Measurements from ENCODE around the gene TMEM242. TPM values are rescaled to one million over a fixed set of nuclear protein-coding genes. Genes with fewer than 3 reads are reported as not detected.

The TMEM242 gene
- total and polyA plus RNA-seq, 2 of the 8 experiments (the other 6 are each of a cell fraction or from before 2014, with no cell fraction given), result 2.4 to 9.0 TPM

DNA sequence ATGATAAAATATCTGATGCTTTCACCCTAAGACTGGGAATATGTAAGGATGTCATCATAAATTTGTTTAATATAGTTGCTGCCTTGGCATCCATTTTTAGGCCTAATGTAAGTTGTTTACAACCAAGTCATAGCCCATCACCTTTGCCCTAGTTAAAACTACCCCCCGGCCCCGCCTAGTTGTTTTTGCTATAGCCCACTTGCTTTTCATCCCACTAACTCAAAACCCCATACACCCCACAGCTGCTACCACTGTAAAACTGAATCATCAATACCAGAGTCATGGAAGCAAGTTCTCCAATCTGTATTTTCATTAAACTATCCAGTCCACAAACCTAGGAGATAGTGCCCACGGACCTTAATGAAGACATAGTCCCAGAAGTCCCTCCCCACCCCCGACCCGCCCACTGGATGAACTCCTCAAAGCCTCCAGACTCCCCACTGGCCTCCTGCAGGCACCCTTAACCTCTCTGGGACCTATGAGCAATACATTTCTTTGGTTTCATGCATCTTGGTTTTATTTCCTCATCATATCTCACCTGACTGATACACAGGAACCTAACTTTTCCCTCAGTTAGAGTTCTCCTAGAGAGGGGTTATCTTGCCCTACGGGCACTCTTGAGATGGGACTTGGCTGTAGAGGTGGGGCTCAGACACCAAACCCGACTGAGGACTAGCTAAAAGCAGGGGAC is 45.2 kb upstream of the TMEM242 start:
- Histone ChIP-seq H3K4me1 (replicated peaks in 1 of 4; ENCODE audit: control insufficient read depth in 3 of 4, insufficient read depth in 4 of 4, low read length in 3 of 4) (no peaks in the 10 kb centered on the region), H2AK5ac (ENCODE audit: low read depth, low read length) (no peak overlapping the region), H3K14ac (ENCODE audit: insufficient read length) (no peak overlapping the region), H4K8ac (ENCODE audit: extremely low read depth, insufficient read depth, low read length) (no peak overlapping the region), H3K56ac (replicated peaks; ENCODE audit: insufficient read length, low read depth, low read length) (no peak overlapping the region), H3K9ac (replicated peaks in 1 of 4; ENCODE audit: extremely low read depth in 1 of 4, low read depth in 3 of 4, low read length in 3 of 4) (no peak overlapping the region), H3K79me1 (ENCODE audit: low read depth, low read length) (no peaks in the 10 kb centered on the region), H3K79me2 (ENCODE audit: control insufficient read depth in 1 of 2, insufficient read depth in 2 of 2, low read length in 2 of 2) (no peaks in the 10 kb centered on the region), H2BK15ac (ENCODE audit: low read length) (no peak overlapping the region), H2BK20ac (ENCODE audit: low read length) (no peak overlapping the region), H3K4me2 (ENCODE audit: insufficient read depth in 1 of 2, low read depth in 2 of 2, low read length in 2 of 2) (no peak overlapping the region), H4K20me1 (replicated peaks in 1 of 2; ENCODE audit: control insufficient read depth in 1 of 2, insufficient read depth in 2 of 2, low read length in 2 of 2) (no peaks in the 10 kb centered on the region), H2BK5ac (ENCODE audit: low read depth, low read length) (no peak overlapping the region), H3K27me3 (replicated peaks in 1 of 4; ENCODE audit: control insufficient read depth in 3 of 4, extremely low read depth in 1 of 4, insufficient read depth in 3 of 4, low read length in 3 of 4) (no peaks in the 10 kb centered on the region), H3K27ac (ENCODE audit: low read depth, low read length) (no peak overlapping the region), H4K91ac (replicated peaks; ENCODE audit: insufficient read length, low read length) (no peak overlapping the region), H3K9me3 (ENCODE audit: insufficient read depth in 2 of 2, low read depth in 1 of 2, low read length in 1 of 2) (no peaks in the 10 kb centered on the region), H3K18ac (ENCODE audit: extremely low read depth, low read length) (no peak overlapping the region), H2BK12ac (ENCODE audit: low read depth, low read length) (no peak overlapping the region), H4K5ac (ENCODE audit: insufficient read length, low read depth, low read length) (no peak overlapping the region), H3K36me3 (ENCODE audit: control insufficient read depth in 2 of 4, insufficient read depth in 4 of 4, low read length in 3 of 4) (no peaks in the 10 kb centered on the region), H3K23me2 (ENCODE audit: low read depth, low read length) (no peaks in the 10 kb centered on the region), H3K4me3 (ENCODE audit: extremely low read depth in 1 of 4, insufficient read depth in 2 of 4, low read depth in 3 of 4, low read length in 4 of 4) (no peak overlapping the region), H2BK120ac (replicated peaks; ENCODE audit: low read depth, low read length) (no peak overlapping the region), H3K23ac (ENCODE audit: insufficient read length) (no peak overlapping the region), H3K4ac (replicated peaks; ENCODE audit: insufficient read length, low read depth, low read length) (no peak overlapping the region), H2AFZ (ENCODE audit: low read length) (no peak overlapping the region)
- FAIRE-seq (no peak), DNase-seq (ENCODE audit: low read depth in 1 of 2, low spot score in 2 of 2) (no peak)
- 91% methylated on average over 7 of the region's 7 CpGs; no CpG with 5 or more reads in 1 of the 2 experiments for WGBS, 2 experiments (ENCODE audit: extremely low coverage in 1 of 2, insufficient coverage in 1 of 2, insufficient read length in 1 of 2, insufficient replicate concordance in 2 of 2, low coverage in 1 of 2, low lambda C conversion rate in 2 of 2, missing lambda C conversion rate in 1 of 2)
- ChIA-PET POLR2A (ENCODE audit: partially characterized antibody) (interaction anchor here (1.1 to 1.5 kb wide), 2 partner anchors 44 to 61 kb away, joined by 3 to 4 read pairs; no protein-coding TSS in a partner anchor), CTCF (ENCODE audit: partially characterized antibody) (interaction anchor here (0.6 to 1.8 kb wide), 6 partner anchors 16 to 1238 kb away, joined by 3 to 6 read pairs (median 3); partner anchors contain the start of gene TMEM242)
- TF ChIP-seq HDAC6 (IDR thresholded peaks at IDR 0.05; ENCODE audit: low read depth, low read length), result no peak
- TF ChIP-seq JUN (IDR thresholded peaks at IDR 0.05; ENCODE audit: low read depth, low read length), result no peak
- TF ChIP-seq NANOG (IDR thresholded peaks at IDR 0.05; ENCODE audit: insufficient read depth, low read depth, low read length, poor library complexity, severe bottlenecking), result no peak
- TF ChIP-seq RBBP5 (IDR thresholded peaks at IDR 0.05; ENCODE audit: borderline replicate concordance, low read depth, low read length), result no peak
- TF ChIP-seq TAF1 (IDR thresholded peaks at IDR 0.05; ENCODE audit: low read depth, low read length), result no peak
- no peak for TF ChIP-seq RFX5 (IDR thresholded peaks at IDR 0.05; ENCODE audit: borderline replicate concordance, low read depth, low read length)
- no peak for TF ChIP-seq GTF2F1 (IDR thresholded peaks at IDR 0.05; ENCODE audit: borderline replicate concordance, low read depth, low read length)
- TF ChIP-seq, protein P1, sequence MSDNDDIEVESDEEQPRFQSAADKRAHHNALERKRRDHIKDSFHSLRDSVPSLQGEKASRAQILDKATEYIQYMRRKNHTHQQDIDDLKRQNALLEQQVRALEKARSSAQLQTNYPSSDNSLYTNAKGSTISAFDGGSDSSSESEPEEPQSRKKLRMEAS (IDR thresholded peaks at IDR 0.05), result no peak
- TF ChIP-seq TEAD4 (IDR thresholded peaks at IDR 0.05; ENCODE audit: low read depth, low read length), result no peak
- TF ChIP-seq CHD2 (IDR thresholded peaks at IDR 0.05; ENCODE audit: low read length), result no peak
- no peak for TF ChIP-seq SP4 (IDR thresholded peaks at IDR 0.05; ENCODE audit: low read length)
- TF ChIP-seq SAP30 (IDR thresholded peaks at IDR 0.05; ENCODE audit: insufficient read depth, insufficient replicate concordance, low read length), result no peak
- TF ChIP-seq RNF2 (IDR thresholded peaks at IDR 0.05; ENCODE audit: borderline replicate concordance, low read depth, low read length, missing control alignments, poor library complexity, severe bottlenecking), result no peak

All from H1 (cell line).